Measurements from ENCODE around the gene S100A4. TPM values are rescaled to one million over a fixed set of nuclear protein-coding genes. Genes with fewer than 3 reads are reported as not detected.
A peak's percentile ranks its signal among the peaks of the same experiment; 100 is the strongest.

The S100A4 gene
- total and polyA plus RNA-seq, 2 experiments from 2014 or later: 14.2 to 36.0 TPM

DNA sequence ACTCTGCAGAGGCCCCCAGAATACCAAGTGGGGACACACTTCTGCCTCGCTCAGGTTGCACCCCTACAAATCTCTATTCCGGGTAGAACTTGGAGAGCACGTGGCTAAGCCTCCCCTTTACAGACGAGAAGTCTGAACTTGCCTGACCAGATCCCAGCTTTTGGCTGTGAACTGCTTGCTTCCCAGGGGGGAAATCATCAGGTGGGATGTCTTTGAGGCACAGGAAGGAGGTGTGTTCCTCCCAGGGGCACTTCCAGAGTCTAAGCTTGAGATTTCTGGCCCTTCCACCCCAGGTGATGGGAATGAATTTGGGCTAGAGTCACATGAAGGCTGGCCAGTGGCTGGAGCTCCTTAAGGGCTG, 4.8 kb upstream of the S100A4 start:
- Histone ChIP-seq H3K4me3 (no peak overlapping the region), H3K4me1 (ENCODE audit: insufficient read depth) (peaks cover 11% of the 10 kb centered on the region), H3K79me2 (replicated peaks; ENCODE audit: insufficient read depth) (no peaks in the 10 kb centered on the region), H3K9me2 (ENCODE audit: insufficient read depth) (no peaks in the 10 kb centered on the region), H4K20me1 (replicated peaks; ENCODE audit: insufficient read depth) (no peaks in the 10 kb centered on the region), H2AFZ (0 out of 2 replicates have a peak overlapping the region, but pooled peaks have one; percentile 66), H3K36me3 (ENCODE audit: insufficient read depth) (no peaks in the 10 kb centered on the region), H3K27me3 (ENCODE audit: insufficient read depth) (no peaks in the 10 kb centered on the region), H3K27ac (ENCODE audit: low read depth) (no peak overlapping the region), H3F3A (replicated peaks; ENCODE audit: low read depth) (no peaks in the 10 kb centered on the region), H3K4me2 (no peak overlapping the region)
- Mint-ChIP-seq H3K4me3 (no peak overlapping the region), H3K27me3 (ENCODE audit: insufficient read depth, low read depth, poor library complexity) (peaks cover 20% of the 10 kb centered on the region), H3K36me3 (ENCODE audit: low read depth) (no peaks in the 10 kb centered on the region), H3K9me3 (no peaks in the 10 kb centered on the region), H3K4me1 (peaks cover 53% of the 10 kb centered on the region), H3K27ac (no peak overlapping the region)
- no peak for DNase-seq (ENCODE audit: low spot score)
- TF ChIP-seq, protein P1, sequence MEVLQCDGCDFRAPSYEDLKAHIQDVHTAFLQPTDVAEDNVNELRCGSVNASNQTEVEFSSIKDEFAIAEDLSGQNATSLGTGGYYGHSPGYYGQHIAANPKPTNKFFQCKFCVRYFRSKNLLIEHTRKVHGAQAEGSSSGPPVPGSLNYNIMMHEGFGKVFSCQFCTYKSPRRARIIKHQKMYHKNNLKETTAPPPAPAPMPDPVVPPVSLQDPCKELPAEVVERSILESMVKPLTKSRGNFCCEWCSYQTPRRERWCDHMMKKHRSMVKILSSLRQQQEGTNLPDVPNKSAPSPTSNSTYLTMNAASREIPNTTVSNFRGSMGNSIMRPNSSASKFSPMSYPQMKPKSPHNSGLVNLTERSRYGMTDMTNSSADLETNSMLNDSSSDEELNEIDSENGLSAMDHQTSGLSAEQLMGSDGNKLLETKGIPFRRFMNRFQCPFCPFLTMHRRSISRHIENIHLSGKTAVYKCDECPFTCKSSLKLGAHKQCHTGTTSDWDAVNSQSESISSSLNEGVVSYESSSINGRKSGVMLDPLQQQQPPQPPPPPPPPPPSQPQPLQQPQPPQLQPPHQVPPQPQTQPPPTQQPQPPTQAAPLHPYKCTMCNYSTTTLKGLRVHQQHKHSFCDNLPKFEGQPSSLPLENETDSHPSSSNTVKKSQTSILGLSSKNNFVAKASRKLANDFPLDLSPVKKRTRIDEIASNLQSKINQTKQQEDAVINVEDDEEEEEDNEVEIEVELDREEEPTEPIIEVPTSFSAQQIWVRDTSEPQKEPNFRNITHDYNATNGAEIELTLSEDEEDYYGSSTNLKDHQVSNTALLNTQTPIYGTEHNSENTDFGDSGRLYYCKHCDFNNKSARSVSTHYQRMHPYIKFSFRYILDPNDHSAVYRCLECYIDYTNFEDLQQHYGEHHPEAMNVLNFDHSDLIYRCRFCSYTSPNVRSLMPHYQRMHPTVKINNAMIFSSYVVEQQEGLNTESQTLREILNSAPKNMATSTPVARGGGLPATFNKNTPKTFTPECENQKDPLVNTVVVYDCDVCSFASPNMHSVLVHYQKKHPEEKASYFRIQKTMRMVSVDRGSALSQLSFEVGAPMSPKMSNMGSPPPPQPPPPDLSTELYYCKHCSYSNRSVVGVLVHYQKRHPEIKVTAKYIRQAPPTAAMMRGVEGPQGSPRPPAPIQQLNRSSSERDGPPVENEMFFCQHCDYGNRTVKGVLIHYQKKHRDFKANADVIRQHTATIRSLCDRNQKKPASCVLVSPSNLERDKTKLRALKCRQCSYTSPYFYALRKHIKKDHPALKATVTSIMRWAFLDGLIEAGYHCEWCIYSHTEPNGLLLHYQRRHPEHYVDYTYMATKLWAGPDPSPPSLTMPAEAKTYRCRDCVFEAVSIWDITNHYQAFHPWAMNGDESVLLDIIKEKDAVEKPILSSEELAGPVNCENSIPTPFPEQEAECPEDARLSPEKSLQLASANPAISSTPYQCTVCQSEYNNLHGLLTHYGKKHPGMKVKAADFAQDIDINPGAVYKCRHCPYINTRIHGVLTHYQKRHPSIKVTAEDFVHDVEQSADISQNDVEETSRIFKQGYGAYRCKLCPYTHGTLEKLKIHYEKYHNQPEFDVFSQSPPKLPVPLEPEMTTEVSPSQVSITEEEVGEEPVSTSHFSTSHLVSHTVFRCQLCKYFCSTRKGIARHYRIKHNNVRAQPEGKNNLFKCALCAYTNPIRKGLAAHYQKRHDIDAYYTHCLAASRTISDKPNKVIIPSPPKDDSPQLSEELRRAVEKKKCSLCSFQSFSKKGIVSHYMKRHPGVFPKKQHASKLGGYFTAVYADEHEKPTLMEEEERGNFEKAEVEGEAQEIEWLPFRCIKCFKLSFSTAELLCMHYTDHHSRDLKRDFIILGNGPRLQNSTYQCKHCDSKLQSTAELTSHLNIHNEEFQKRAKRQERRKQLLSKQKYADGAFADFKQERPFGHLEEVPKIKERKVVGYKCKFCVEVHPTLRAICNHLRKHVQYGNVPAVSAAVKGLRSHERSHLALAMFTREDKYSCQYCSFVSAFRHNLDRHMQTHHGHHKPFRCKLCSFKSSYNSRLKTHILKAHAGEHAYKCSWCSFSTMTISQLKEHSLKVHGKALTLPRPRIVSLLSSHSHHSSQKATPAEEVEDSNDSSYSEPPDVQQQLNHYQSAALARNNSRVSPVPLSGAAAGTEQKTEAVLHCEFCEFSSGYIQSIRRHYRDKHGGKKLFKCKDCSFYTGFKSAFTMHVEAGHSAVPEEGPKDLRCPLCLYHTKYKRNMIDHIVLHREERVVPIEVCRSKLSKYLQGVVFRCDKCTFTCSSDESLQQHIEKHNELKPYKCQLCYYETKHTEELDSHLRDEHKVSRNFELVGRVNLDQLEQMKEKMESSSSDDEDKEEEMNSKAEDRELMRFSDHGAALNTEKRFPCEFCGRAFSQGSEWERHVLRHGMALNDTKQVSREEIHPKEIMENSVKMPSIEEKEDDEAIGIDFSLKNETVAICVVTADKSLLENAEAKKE (CRISPR knock-in tag; IDR thresholded peaks at IDR 0.05): no peak
- TF ChIP-seq CREB1 (CRISPR knock-in tag; IDR thresholded peaks at IDR 0.05; ENCODE audit: low read depth) (no peak), POLR2AphosphoS5 (IDR thresholded peaks at IDR 0.05; ENCODE audit: low read depth) (no peak), STAT1 (IDR thresholded peaks at IDR 0.05; ENCODE audit: unreplicated experiment) (no peak), EZH2phosphoT487 (IDR thresholded peaks at IDR 0.05; ENCODE audit: unreplicated experiment) (no peak), ZNF331 (CRISPR knock-in tag; IDR thresholded peaks at IDR 0.05; ENCODE audit: low read depth) (no peak), JUNB (IDR thresholded peaks at IDR 0.05; ENCODE audit: unreplicated experiment) (no peak), ZNF114 (CRISPR knock-in tag; IDR thresholded peaks at IDR 0.05) (no peak), EZH2 (IDR thresholded peaks at IDR 0.05; ENCODE audit: low read depth, unreplicated experiment) (no peak), NANOG (IDR thresholded peaks at IDR 0.05; ENCODE audit: borderline replicate concordance) (no peak)
- TF ChIP-seq, protein P2, sequence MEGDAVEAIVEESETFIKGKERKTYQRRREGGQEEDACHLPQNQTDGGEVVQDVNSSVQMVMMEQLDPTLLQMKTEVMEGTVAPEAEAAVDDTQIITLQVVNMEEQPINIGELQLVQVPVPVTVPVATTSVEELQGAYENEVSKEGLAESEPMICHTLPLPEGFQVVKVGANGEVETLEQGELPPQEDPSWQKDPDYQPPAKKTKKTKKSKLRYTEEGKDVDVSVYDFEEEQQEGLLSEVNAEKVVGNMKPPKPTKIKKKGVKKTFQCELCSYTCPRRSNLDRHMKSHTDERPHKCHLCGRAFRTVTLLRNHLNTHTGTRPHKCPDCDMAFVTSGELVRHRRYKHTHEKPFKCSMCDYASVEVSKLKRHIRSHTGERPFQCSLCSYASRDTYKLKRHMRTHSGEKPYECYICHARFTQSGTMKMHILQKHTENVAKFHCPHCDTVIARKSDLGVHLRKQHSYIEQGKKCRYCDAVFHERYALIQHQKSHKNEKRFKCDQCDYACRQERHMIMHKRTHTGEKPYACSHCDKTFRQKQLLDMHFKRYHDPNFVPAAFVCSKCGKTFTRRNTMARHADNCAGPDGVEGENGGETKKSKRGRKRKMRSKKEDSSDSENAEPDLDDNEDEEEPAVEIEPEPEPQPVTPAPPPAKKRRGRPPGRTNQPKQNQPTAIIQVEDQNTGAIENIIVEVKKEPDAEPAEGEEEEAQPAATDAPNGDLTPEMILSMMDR (conservative IDR thresholded peaks at IDR 0.05; ENCODE audit: low read depth in 2 of 2): no peak
- TF ChIP-seq, protein P3, sequence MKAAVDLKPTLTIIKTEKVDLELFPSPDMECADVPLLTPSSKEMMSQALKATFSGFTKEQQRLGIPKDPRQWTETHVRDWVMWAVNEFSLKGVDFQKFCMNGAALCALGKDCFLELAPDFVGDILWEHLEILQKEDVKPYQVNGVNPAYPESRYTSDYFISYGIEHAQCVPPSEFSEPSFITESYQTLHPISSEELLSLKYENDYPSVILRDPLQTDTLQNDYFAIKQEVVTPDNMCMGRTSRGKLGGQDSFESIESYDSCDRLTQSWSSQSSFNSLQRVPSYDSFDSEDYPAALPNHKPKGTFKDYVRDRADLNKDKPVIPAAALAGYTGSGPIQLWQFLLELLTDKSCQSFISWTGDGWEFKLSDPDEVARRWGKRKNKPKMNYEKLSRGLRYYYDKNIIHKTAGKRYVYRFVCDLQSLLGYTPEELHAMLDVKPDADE (IDR thresholded peaks at IDR 0.05): no peak
- TF ChIP-seq, protein P4, sequence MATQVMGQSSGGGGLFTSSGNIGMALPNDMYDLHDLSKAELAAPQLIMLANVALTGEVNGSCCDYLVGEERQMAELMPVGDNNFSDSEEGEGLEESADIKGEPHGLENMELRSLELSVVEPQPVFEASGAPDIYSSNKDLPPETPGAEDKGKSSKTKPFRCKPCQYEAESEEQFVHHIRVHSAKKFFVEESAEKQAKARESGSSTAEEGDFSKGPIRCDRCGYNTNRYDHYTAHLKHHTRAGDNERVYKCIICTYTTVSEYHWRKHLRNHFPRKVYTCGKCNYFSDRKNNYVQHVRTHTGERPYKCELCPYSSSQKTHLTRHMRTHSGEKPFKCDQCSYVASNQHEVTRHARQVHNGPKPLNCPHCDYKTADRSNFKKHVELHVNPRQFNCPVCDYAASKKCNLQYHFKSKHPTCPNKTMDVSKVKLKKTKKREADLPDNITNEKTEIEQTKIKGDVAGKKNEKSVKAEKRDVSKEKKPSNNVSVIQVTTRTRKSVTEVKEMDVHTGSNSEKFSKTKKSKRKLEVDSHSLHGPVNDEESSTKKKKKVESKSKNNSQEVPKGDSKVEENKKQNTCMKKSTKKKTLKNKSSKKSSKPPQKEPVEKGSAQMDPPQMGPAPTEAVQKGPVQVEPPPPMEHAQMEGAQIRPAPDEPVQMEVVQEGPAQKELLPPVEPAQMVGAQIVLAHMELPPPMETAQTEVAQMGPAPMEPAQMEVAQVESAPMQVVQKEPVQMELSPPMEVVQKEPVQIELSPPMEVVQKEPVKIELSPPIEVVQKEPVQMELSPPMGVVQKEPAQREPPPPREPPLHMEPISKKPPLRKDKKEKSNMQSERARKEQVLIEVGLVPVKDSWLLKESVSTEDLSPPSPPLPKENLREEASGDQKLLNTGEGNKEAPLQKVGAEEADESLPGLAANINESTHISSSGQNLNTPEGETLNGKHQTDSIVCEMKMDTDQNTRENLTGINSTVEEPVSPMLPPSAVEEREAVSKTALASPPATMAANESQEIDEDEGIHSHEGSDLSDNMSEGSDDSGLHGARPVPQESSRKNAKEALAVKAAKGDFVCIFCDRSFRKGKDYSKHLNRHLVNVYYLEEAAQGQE (IDR thresholded peaks at IDR 0.05; ENCODE audit: unreplicated experiment): no peak
- no peak for ATAC-seq

All from GM23338 (cell line).